AG09319 (cell line): ENCODE data around the gene COLGALT1.
"Not testable (repeated sequence)": the region's sequence is repeated elsewhere in the genome, so short reads cannot be mapped to it uniquely, and the experiment has no call there.

Experiments
- DNase-seq: peaks from one replicate; pipeline ENCODE4 v3.0.0-alpha.2; 2010; ENCODE audit warnings: low read depth; ENCODE audit errors: extremely low read depth
- TF ChIP-seq, protein P1 (sequence below): IDR thresholded peaks from 2 replicates; pipeline ENCODE4 v1.5.1; 2011; ENCODE audit warnings: low read depth, mild to moderate bottlenecking, inconsistent platforms, low read length, moderate library complexity

Gene COLGALT1

DNA sequence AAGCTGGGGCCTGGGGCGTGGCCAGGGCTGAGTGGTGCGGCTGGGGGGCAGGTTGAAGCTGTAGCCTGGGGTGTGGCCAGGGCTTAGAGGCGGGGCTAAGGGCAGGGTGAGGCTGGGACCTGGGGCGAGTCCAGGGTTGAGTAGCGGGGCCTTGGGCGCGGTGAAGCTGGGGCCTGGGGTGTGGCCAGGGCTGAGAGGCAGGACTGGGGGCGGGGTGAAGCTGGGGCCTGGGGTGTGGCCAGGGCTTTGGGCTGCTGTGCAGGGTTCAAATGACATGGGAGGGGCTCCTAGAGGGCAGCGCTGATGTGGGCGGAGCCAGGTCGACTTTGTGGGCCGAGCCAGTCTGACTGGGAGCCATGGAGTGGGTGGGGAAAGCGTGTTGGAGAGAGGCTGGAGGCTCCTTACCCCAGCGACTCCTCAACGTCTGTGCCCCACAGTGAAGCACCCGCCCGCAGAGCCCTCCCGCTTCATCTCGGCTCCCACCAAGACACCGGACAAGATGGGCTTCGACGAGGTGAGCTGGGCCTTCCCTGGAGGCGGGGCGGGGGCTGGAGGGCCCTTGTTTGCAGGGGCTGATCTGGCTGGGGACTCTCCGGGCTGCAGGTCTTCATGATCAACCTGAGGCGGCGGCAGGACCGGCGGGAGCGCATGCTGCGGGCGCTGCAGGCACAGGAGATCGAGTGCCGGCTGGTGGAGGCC, 21.5 kb downstream of the COLGALT1 start:
- no peak for DNase-seq
- TF ChIP-seq, protein P1, sequence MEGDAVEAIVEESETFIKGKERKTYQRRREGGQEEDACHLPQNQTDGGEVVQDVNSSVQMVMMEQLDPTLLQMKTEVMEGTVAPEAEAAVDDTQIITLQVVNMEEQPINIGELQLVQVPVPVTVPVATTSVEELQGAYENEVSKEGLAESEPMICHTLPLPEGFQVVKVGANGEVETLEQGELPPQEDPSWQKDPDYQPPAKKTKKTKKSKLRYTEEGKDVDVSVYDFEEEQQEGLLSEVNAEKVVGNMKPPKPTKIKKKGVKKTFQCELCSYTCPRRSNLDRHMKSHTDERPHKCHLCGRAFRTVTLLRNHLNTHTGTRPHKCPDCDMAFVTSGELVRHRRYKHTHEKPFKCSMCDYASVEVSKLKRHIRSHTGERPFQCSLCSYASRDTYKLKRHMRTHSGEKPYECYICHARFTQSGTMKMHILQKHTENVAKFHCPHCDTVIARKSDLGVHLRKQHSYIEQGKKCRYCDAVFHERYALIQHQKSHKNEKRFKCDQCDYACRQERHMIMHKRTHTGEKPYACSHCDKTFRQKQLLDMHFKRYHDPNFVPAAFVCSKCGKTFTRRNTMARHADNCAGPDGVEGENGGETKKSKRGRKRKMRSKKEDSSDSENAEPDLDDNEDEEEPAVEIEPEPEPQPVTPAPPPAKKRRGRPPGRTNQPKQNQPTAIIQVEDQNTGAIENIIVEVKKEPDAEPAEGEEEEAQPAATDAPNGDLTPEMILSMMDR: no peak

DNA sequence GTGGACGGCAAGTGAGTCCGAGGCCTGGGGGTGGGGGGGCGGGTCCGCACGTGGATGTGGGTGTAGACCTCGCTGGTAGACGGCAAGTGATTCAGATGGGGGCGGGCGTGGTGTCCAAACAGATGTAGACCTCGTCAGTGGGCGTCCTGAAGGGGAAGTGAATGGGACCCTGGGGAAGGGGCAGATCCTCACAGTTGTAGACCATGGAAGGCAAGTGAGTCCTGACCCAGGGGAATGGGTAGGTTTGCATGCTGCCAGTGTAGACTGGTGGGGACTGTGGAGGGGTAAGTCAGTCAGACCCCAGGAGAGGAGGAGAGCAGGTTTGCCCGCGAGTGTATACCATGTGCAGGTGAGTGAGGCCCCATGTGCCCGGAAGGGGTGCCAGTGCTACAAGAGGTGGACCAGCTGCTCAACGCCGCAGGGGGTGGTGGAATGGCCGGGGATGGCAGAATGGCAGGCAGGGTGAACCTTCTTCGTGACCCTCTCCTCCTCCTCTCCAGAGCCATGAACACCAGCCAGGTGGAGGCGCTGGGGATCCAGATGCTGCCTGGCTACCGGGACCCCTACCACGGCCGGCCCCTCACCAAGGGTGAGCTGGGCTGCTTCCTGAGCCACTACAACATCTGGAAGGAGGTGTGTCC, 22.1 kb downstream of the COLGALT1 start:
- no peak for DNase-seq
- TF ChIP-seq, protein P1: no peak

DNA sequence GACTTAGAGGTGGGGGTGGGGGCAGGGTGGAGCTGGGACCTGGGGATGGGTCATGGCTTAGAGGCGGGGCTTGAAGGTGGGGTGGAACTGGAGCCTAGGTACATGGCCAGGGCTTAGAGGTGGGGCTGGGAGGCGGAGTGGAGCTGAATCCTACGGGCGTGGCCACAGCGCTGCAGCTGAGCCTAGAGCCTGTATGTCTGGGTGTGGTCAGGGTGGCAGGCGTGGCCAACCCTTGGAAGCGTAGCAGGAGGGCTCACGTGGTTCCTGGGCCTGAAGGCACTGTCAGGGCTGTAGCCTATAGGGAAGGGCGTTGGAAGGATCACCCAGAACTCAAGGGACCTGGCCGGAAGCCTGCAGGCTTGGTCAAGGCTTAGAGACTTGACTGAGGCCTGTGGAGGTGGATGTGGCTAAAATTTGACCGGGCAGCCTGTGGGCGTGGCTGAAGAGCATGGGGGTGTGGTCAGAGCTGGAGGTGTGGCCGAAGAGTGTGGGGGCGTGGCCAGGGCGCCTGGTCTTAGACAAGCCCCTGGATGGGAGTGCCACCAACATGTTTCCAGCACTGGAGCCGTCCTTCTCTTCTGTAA, 24.3 kb downstream of the COLGALT1 start:
- TF ChIP-seq, protein P1: no peak
- DNase-seq: no peak

DNA sequence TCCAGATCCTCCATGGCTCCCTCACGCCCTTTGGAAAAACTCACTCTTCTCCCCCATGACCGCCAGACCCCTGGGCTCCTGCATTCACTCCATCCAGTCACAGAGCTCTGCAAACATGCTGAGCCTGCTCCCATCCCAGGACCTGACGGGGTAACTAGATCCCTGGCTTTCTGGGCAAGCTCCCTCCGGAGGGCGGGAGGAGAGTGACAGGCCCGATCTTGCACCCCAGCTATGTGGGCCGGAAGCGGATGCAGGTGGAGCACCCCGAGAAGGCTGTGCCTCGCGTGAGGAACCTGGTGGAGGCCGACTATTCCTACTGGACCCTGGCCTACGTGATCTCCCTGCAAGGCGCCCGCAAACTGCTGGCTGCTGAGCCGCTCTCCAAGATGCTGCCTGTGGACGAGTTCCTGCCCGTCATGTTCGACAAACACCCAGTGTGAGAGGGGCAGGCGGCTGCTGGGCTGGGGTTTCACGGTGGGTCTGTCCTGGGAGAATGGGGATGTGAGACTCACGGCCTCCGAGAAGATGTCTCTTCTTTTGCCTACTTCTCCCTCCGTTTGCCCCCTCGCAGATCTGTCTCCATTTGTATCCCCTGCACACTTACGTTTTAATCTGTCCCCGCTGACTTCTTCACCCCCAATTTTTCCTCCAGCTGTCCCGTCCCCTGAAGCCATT, 25.2 kb downstream of the COLGALT1 start:
- no peak for DNase-seq
- TF ChIP-seq, protein P1: no peak; the same call in 1 of the 2 replicates

DNA sequence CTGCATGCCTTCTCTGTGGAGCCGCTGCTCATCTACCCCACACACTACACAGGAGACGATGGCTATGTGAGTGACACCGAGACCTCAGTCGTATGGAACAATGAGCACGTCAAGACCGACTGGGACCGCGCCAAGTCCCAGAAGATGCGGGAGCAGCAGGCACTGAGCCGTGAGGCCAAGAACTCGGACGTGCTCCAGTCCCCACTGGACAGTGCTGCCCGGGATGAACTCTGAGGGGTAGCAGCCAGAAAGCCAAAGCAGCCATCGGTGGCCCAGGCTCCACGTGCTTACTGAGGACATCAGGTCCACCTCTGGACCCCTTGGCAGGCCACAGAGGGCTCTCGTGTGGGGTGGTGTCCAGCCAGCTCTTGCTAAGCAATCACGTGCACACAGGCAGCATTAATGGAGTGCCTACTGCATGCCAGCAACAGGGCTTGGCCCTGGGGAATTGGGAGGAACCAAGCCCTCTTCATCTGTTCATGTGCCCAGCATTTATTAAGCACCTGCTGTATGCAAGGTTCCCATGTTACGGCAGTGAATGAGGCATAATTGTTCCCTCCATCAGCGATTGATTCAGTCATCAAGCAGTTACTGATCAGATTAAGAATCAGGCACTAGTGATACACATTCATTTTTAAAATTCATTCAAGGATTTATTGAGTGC, 25.9 kb downstream of the COLGALT1 start:
- DNase-seq: no peak
- TF ChIP-seq, protein P1: no peak

DNA sequence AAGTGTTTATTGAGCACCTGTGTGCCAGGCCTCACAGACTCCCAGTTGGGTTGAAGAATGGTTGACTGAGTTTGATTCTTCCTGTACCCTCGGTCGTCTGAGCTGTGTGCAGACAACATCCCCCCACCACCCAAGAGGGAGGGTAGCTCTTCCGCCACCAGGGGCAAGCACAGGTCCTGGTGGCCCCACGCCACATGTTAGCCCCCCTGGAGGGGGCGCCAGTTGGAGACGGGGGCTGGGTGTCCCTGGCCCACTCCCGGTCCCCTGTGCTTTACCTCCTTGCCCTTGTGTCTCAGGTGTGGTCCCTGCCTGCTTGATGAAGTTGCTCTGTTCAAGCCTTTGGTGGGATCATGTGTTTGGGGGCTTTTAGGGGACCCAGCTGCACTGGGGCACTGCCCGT, 27.2 kb downstream of the COLGALT1 start:
- TF ChIP-seq, protein P1: no peak

DNA sequence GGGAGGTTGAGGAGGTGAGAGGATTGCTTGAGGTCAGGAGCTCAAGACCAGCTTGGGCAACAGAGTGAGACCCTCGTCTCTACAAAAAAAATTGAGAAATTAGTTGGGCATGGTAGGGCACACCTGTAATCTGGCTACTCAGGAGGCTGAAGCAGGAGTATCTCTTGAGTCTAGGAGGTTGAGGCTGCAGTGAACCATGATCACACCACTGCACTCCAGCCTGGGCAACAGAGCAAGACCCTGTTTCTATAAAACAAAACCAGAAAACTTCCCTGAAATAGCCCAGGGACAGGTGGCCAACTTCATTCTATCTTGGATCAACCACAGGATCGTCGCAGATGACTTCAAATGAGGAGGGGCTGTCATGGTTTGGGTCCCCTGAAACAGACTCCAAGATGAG, 28.7 kb downstream of the COLGALT1 start:
- TF ChIP-seq, protein P1: no peak
- DNase-seq: no peak

More for the DNA sequence above, 27.2 kb downstream of the COLGALT1 start:
- DNase-seq: no peak

DNA sequence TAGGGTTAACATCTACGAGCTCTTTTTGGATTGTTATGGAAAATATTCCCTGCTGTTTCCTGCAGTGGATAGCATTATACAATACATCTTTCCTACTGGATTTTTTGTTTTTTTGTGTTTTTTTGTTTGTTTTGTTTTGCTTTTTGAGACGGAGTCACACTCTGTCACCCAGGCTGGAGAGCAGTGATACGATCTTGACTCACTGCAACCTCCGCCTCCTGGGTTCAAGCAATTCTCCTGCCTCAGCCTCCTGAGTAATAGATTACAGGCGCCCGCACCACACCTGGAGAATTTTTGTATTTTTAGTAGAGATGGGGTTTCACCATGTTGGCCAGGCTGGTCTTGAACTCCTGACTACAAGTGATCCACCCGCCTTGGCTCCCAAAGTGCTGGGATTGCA, 29.9 kb downstream of the COLGALT1 start:
- not testable (repeated sequence) for DNase-seq
